ENCODE results near the gene PGBD1. TPM values are rescaled to one million over a fixed set of nuclear protein-coding genes. Genes with fewer than 3 reads are reported as not detected.

The PGBD1 gene
- total and polyA plus RNA-seq, 2 experiments from 2014 or later, result 3.1 to 6.2 TPM

- H3K27me3 ChIP-seq, result no peaks in the 10 kb centered on the region
- no peaks in the 10 kb centered on the region for H3K79me2 ChIP-seq
- TF ChIP-seq EZH2 (IDR thresholded peaks at IDR 0.05; ENCODE audit: borderline replicate concordance), result no peak
- TF ChIP-seq EZH2phosphoT487 (IDR thresholded peaks at IDR 0.05; ENCODE audit: low read depth, severe bottlenecking, unreplicated experiment), result no peak
- no peak for TF ChIP-seq CTCF (IDR thresholded peaks at IDR 0.05; ENCODE audit: poor library complexity)
- H3K4me2 ChIP-seq, result no peak overlapping the region
- no peak overlapping the region for H3K4me3 ChIP-seq
- H3K4me1 ChIP-seq (ENCODE audit: insufficient read depth), result peaks cover 7% of the 10 kb centered on the region
- no peak overlapping the region for H3K27ac ChIP-seq
- H4K20me1 ChIP-seq (ENCODE audit: insufficient read depth, poor library complexity, severe bottlenecking), result no peaks in the 10 kb centered on the region
- peaks cover 24% of the 10 kb centered on the region for H3K9me3 ChIP-seq (ENCODE audit: low read depth)
- WGBS (ENCODE audit: low lambda C conversion rate, missing lambda C conversion rate), result 68% methylated on average over 1 of the region's 1 CpG
- no peak for DNase-seq (ENCODE audit: low spot score)
- H3K9me2 ChIP-seq (replicated peaks; ENCODE audit: insufficient read depth), result no peaks in the 10 kb centered on the region
- H3K36me3 ChIP-seq (replicated peaks; ENCODE audit: insufficient read depth, low read depth), result peaks cover 13% of the 10 kb centered on the region
- H2AFZ ChIP-seq, result no peak overlapping the region
These were observed 48.7 kb downstream of the PGBD1 start for GRCh38 chr6:28330041-28330440.

GRCh38 chr6:28333047-28333446 is 51.7 kb downstream of the PGBD1 start:
- Histone ChIP-seq H3K79me2 (peaks cover 7% of the 10 kb centered on the region), H3K4me1 (ENCODE audit: insufficient read depth) (peaks cover 7% of the 10 kb centered on the region), H3K4me3 (no peak overlapping the region), H3K27ac (no peak overlapping the region), H3K36me3 (replicated peaks; ENCODE audit: insufficient read depth, low read depth) (no peaks in the 10 kb centered on the region), H3K9me3 (ENCODE audit: low read depth) (no peaks in the 10 kb centered on the region), H2AFZ (no peak overlapping the region), H3K4me2 (no peak overlapping the region), H4K20me1 (ENCODE audit: insufficient read depth, poor library complexity, severe bottlenecking) (no peaks in the 10 kb centered on the region), H3K9me2 (replicated peaks; ENCODE audit: insufficient read depth) (no peaks in the 10 kb centered on the region), H3K27me3 (no peaks in the 10 kb centered on the region)
- WGBS (ENCODE audit: low lambda C conversion rate, missing lambda C conversion rate), result 86% methylated on average over 2 of the region's 2 CpGs
- no peak for TF ChIP-seq EZH2 (IDR thresholded peaks at IDR 0.05; ENCODE audit: borderline replicate concordance)
- TF ChIP-seq CTCF (IDR thresholded peaks at IDR 0.05; ENCODE audit: poor library complexity), result no peak
- no peak for TF ChIP-seq EZH2phosphoT487 (IDR thresholded peaks at IDR 0.05; ENCODE audit: low read depth, severe bottlenecking, unreplicated experiment)
- DNase-seq (ENCODE audit: low spot score), result no peak

GRCh38 chr6:28333599-28334018 is 52.2 kb downstream of the PGBD1 start:
- Histone ChIP-seq H3K4me3 (no peak overlapping the region), H2AFZ (no peak overlapping the region), H3K27me3 (no peaks in the 10 kb centered on the region), H3K27ac (no peak overlapping the region), H3K9me3 (ENCODE audit: low read depth) (no peaks in the 10 kb centered on the region), H3K36me3 (replicated peaks; ENCODE audit: insufficient read depth, low read depth) (no peaks in the 10 kb centered on the region), H3K79me2 (peaks cover 12% of the 10 kb centered on the region), H3K4me2 (no peak overlapping the region), H4K20me1 (ENCODE audit: insufficient read depth, poor library complexity, severe bottlenecking) (no peaks in the 10 kb centered on the region), H3K9me2 (replicated peaks; ENCODE audit: insufficient read depth) (no peaks in the 10 kb centered on the region), H3K4me1 (ENCODE audit: insufficient read depth) (peaks cover 7% of the 10 kb centered on the region)
- no peak for TF ChIP-seq CTCF (IDR thresholded peaks at IDR 0.05; ENCODE audit: poor library complexity)
- TF ChIP-seq EZH2 (IDR thresholded peaks at IDR 0.05; ENCODE audit: borderline replicate concordance), result no peak
- TF ChIP-seq EZH2phosphoT487 (IDR thresholded peaks at IDR 0.05; ENCODE audit: low read depth, severe bottlenecking, unreplicated experiment), result no peak
- WGBS (ENCODE audit: low lambda C conversion rate, missing lambda C conversion rate), result 64% methylated on average over 1 of the region's 1 CpG
- no peak for DNase-seq (ENCODE audit: low spot score)

Data from hepatocyte (in vitro differentiated cells).